Subcutaneous abdominal adipose tissue (tissue), 5 donors: ENCODE measurements around the gene PCDH15.

Source experiments
- H3K27ac ChIP-seq: one replicate; pipeline ENCODE4 v1.7.0; 2013; ENCODE audit warnings: low read depth, mild to moderate bottlenecking, inconsistent platforms, low read length, moderate library complexity
- H3K27me3 ChIP-seq, 5 donors: one replicate each; pipeline ENCODE4 v1.7.0; 2013; ENCODE audit warnings: low read length in 5 of 5, inconsistent platforms in 1 of 5; ENCODE audit not compliant: control insufficient read depth in 5 of 5, insufficient read depth in 4 of 5
- H3K36me3 ChIP-seq, 5 donors: one replicate each; pipeline ENCODE4 v1.7.0; 2013; ENCODE audit warnings: low read length in 5 of 5; ENCODE audit not compliant: control insufficient read depth in 5 of 5, insufficient read depth in 5 of 5
- H3K4me1 ChIP-seq, 5 donors: one replicate each; pipeline ENCODE4 v1.7.0; 2013; ENCODE audit warnings: low read length in 5 of 5, mild to moderate bottlenecking in 3 of 5, moderate library complexity in 1 of 5; ENCODE audit not compliant: control insufficient read depth in 5 of 5, insufficient read depth in 5 of 5
- H3K4me3 ChIP-seq, 5 donors: one replicate each; pipeline ENCODE4 v1.7.0; 2013; ENCODE audit warnings: low read length in 5 of 5, low read depth in 1 of 5
- H3K9ac ChIP-seq, 5 donors: one replicate each; pipeline ENCODE4 v1.7.0; 2013; ENCODE audit warnings: low read length in 5 of 5, mild to moderate bottlenecking in 4 of 5, moderate library complexity in 3 of 5
- H3K9me3 ChIP-seq, 5 donors: one replicate each; pipeline ENCODE4 v1.7.0; 2013; ENCODE audit warnings: low read length in 5 of 5; ENCODE audit not compliant: control insufficient read depth in 5 of 5
- donor health status: healthy.
- donor health status: healthy.
- donor health status: healthy.
- donor health status: healthy.
- donor health status: healthy.

Gene PCDH15

DNA sequence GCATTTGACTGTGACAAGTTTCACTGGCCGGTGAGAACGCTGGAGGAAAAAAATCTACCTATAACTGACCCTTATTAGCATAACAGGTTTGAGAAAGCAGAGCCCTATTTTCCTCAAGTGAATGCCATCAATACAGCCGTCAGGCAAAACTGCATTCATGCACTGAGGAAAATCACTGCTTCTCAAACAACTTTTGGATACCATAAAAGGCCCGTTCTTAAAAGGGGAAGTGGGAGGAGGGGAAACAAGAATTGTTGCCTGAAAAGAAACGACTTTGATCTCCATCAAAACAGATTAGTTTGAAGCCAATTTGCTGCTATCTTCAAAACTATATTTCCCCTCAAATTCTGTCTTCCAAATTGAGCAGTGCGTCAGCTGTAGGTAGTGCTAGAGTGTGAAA lies 670.6 kb downstream of the PCDH15 start:
- no peaks in the 10 kb centered on the region for H3K27me3 ChIP-seq
- no peaks in the 10 kb centered on the region for H3K4me1 ChIP-seq
- H3K9ac ChIP-seq = no peak overlapping the region
- no peak overlapping the region for H3K4me3 ChIP-seq
- no peak overlapping the region for H3K27ac ChIP-seq
- H3K36me3 ChIP-seq = no peaks in the 10 kb centered on the region
- H3K9me3 ChIP-seq = no peaks in the 10 kb centered on the region

DNA sequence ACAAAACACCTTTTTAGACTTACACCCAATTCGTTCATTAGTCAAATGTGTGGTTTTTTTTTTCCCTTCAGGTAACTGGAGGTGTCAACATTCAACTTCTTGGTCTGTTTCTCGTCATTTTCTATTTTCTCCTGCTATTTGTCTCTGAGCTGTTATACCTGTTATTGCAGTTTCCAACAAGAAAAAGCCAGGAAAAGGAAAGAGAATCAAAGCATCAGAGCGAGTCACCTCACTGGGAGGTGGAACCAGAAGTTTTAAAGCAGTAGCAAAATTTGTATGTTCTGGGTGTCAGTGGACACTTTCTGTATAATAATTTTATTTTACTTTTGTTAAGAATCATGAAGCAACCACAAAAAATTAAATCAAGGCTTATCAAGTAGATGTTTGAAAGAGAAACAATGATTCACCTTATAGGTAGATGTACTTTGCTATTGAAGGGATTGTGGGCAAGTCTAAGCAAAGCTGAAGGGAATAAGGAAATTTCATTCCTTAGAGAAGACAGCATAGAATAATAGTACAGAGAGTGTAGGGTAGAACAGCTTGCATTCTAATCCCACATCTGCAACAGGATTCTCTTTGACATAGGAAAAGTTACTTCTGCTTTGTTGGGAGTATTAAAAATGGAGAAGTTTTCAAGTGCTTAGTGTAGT lies 675.8 kb downstream of the PCDH15 start:
- Histone ChIP-seq H3K27ac (no peak overlapping the region), H3K36me3 (no peaks in the 10 kb centered on the region), H3K4me3 (no peak overlapping the region), H3K27me3 (no peaks in the 10 kb centered on the region), H3K9me3 (no peaks in the 10 kb centered on the region), H3K4me1 (no peaks in the 10 kb centered on the region), H3K9ac (no peak overlapping the region)

DNA sequence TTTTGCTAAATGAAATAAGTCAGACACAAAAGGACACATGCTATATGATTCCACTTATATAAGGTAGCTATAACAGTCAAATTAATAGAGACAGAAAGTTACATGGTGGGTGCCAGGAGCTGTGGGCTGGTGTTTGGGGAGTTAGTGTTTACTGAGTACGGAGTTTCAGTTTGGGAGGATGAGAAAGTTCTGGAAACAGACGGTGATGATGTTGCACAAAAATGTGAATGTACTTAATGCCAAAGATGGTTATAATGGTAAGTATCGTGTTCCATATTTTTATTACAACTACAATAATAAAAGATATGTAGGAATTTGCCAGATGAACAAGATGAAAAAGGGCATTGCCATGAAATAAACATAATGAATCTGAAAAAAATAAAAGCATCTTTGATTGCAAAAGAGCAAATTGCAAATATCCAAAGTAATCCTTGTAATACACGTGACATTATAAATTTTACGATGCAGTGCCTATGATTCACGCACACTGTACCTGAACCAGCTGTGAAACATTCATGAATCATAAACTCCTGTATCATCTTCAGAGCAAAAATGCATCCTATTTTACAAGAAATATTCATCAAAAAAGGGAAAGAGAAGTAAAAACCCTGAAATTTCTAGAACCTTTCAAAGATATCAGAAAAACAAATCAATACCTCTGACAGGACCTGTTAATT lies 676.7 kb downstream of the PCDH15 start:
- no peak overlapping the region for H3K27ac ChIP-seq
- H3K27me3 ChIP-seq = no peaks in the 10 kb centered on the region
- no peaks in the 10 kb centered on the region for H3K4me1 ChIP-seq
- no peak overlapping the region for H3K9ac ChIP-seq
- no peaks in the 10 kb centered on the region for H3K36me3 ChIP-seq
- no peaks in the 10 kb centered on the region for H3K9me3 ChIP-seq
- no peak overlapping the region for H3K4me3 ChIP-seq

DNA sequence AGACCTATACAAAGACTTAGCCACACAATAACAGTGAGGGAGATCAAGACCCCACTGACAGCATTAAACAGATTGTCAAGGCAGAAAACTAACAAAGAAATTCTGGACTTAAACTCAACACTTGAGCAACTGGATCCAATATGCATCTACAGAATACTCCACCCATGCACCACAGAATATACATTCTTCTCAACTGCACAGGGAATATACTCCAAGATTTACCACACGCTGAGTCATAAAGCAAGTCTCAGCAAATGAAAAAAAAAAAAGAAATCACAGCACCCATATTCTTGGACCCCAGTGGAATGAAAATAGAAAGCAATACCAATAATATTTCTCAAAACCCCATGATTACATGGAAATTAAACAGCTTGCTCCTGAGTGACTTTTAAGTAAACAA lies 680.2 kb downstream of the PCDH15 start:
- peaks cover 0 to 2% (median 0%) of the 10 kb centered on the region in 5 donors for H3K9me3 ChIP-seq
- H3K27ac ChIP-seq = no peak overlapping the region
- H3K36me3 ChIP-seq = no peaks in the 10 kb centered on the region
- no peak overlapping the region for H3K9ac ChIP-seq
- H3K27me3 ChIP-seq = peaks cover 0 to 3% (median 0%) of the 10 kb centered on the region in 5 donors
- H3K4me1 ChIP-seq = no peaks in the 10 kb centered on the region
- H3K4me3 ChIP-seq = no peak overlapping the region

DNA sequence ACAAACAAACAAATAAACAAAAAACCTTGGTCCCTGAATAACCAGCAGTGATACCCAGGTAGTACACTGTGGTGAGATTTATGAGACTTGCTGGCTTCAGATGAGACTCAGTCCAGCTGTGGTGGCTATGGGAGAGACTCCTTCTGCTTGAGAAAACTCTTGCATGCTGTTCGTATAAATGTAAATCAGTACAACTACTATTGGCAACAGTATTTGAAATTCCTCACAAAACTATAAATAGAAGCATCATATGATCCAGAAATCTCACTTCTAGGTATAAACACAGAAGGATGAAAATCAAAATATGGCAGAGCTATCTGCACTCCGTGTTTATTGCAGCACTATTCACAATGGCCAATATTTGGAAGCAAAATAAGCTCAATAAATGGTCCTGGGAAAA lies 692.1 kb downstream of the PCDH15 start:
- no peak overlapping the region for H3K27ac ChIP-seq
- H3K36me3 ChIP-seq = no peaks in the 10 kb centered on the region
- H3K4me1 ChIP-seq = no peaks in the 10 kb centered on the region
- no peaks in the 10 kb centered on the region for H3K27me3 ChIP-seq
- no peak overlapping the region for H3K9ac ChIP-seq
- H3K9me3 ChIP-seq = peaks cover 0 to under 1% (median 0%) of the 10 kb centered on the region in 5 donors
- H3K4me3 ChIP-seq = no peak overlapping the region

DNA sequence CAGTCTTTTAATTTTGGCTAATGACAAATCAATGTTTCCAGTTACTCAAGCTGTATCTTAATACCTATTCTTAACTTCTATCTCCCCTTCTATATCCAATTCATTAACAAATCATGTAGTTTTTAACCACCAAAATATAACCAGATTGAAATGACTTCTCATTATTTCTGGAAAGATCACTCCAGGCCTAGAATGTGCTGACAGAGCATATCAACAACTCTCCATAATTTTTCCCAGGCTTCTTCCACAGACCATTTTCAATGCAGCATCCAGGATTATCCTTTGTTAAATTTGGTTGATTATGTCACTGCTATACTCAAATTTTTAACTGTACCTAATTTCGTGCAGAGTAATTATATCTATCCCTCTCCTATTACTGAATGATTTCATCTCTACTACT lies 704.1 kb downstream of the PCDH15 start:
- Histone ChIP-seq H3K9me3 (no peaks in the 10 kb centered on the region), H3K4me1 (no peaks in the 10 kb centered on the region), H3K9ac (no peak overlapping the region), H3K4me3 (no peak overlapping the region), H3K36me3 (no peaks in the 10 kb centered on the region), H3K27me3 (no peaks in the 10 kb centered on the region), H3K27ac (no peak overlapping the region)

DNA sequence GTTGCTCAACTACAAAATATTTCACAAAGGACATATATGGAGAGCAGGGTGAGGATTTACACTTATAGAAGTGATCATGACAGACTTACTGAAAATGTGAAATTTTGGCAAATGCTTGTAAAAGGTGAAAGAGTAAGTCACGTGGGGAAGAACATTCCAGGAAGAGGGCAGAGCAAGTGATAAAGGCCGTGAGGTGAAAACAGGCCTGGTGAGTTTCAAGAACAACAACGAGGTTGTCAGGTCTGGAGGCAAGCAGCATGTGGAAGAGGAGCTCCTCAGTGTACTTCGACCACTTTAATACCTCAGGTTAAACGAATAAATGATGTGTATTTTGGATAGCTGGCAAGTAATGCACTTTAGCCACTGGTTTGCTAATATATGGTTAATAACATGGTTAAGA lies 706.7 kb downstream of the PCDH15 start:
- no peaks in the 10 kb centered on the region for H3K4me1 ChIP-seq
- H3K27me3 ChIP-seq = no peaks in the 10 kb centered on the region
- no peak overlapping the region for H3K9ac ChIP-seq
- no peaks in the 10 kb centered on the region for H3K36me3 ChIP-seq
- H3K27ac ChIP-seq = no peak overlapping the region
- no peak overlapping the region for H3K4me3 ChIP-seq
- no peaks in the 10 kb centered on the region for H3K9me3 ChIP-seq

DNA sequence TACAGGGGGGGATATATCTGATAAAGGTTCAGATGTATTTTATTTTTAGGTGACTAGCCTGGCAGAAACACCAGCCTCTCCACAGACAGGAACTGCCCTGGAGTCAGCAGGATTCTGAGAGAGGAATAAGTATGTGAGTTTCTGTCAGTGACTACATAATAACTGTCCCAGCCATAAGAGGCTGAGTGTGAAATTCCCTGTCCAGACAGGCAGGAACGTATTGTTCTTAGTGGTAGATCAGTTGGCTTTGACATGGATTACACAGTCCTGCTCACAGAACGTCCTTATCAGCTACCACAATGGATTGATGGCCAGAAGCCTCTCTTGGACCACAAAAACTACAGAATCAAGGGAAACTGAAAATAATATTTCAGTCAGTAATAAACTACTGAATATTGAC lies 709.8 kb downstream of the PCDH15 start:
- Histone ChIP-seq H3K9ac (no peak overlapping the region), H3K27me3 (no peaks in the 10 kb centered on the region), H3K27ac (no peak overlapping the region), H3K4me3 (no peak overlapping the region), H3K9me3 (no peaks in the 10 kb centered on the region), H3K36me3 (no peaks in the 10 kb centered on the region), H3K4me1 (peaks cover 0 to 1% (median 0%) of the 10 kb centered on the region in 5 donors)

DNA sequence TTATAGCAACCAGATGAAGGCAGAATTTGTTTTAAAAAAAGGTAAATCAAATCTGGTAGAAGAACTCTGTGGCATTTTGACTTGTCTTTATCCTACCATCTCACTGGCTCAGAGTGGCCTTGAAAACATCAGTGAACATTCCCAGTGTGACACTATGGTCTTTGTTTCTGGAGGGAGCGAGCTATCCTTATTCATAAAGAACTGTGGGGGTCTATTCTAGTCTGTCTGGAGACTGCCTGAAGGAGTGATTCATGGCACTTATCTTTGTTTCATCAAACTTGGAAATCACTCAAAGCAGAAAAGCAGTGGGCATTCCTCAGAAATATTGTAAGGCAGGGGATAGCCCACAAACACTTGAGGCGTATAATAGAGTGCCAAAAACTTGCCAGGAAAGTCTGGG lies 719.1 kb downstream of the PCDH15 start:
- no peaks in the 10 kb centered on the region for H3K4me1 ChIP-seq
- H3K9ac ChIP-seq = no peak overlapping the region
- H3K27ac ChIP-seq = no peak overlapping the region
- H3K9me3 ChIP-seq = peaks cover 0 to 3% (median 0%) of the 10 kb centered on the region in 5 donors
- no peaks in the 10 kb centered on the region for H3K36me3 ChIP-seq
- H3K4me3 ChIP-seq = no peak overlapping the region
- H3K27me3 ChIP-seq = no peaks in the 10 kb centered on the region

DNA sequence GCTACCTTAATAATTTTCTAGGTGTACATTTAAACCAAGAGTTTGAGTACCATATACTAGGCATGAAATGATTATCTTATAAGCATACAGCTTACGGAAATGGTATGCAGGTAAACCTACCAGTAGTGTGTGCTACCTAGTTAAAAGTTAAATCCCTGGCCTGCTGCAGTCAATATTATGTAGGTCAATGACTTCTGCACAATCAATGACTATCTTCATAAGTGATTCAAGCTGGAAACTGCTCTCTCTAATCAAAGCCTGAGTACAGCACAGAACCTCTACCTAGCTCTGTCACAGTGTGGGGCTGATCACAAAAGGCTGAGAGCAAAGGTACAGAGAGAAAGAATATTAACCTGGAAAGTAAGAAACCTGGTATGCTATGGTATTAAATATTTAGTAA lies 733.7 kb downstream of the PCDH15 start:
- H3K4me3 ChIP-seq = no peak overlapping the region
- H3K27me3 ChIP-seq = no peaks in the 10 kb centered on the region
- no peak overlapping the region for H3K27ac ChIP-seq
- H3K9ac ChIP-seq = no peak overlapping the region
- H3K9me3 ChIP-seq = peaks cover 0 to 6% (median 0%) of the 10 kb centered on the region in 5 donors
- no peaks in the 10 kb centered on the region for H3K36me3 ChIP-seq
- H3K4me1 ChIP-seq = no peaks in the 10 kb centered on the region
